NCI-H510A treated with DMSO at 0.1 percent for 48 hours (cell line): ENCODE results near the gene PLEKHG4B.
"Not testable (repeated sequence)": the region's sequence is repeated elsewhere in the genome, so short reads cannot be mapped to it uniquely, and the experiment has no call there.

Experiments used
- DNase-seq: peaks from one replicate; lab custom pipeline; 2025; lab: John Stamatoyannopoulos, UW

Gene PLEKHG4B

GRCh38 chr5:91556-92263 is at the start of gene PLEKHG4B:
PLEKHG4B (plus strand) TSS chr5:92168; CDS start chr5:92232, 64 bp downstream.
- peak; percentile 99 for DNase-seq

GRCh38 chr5:42250-42649 is 49.7 kb upstream of the PLEKHG4B start:
- no peak for DNase-seq

GRCh38 chr5:48192-48591 is 43.8 kb upstream of the PLEKHG4B start:
- DNase-seq: peak; percentile 94

GRCh38 chr5:49530-49929 is 42.4 kb upstream of the PLEKHG4B start:
- DNase-seq: not testable (repeated sequence)

GRCh38 chr5:49953-50544 is 41.9 kb upstream of the PLEKHG4B start:
- DNase-seq: no peak

- no peak for DNase-seq
These were observed 41.1 kb upstream of the PLEKHG4B start for GRCh38 chr5:50724-51499.

- DNase-seq: no peak
These were observed 40.5 kb upstream of the PLEKHG4B start for GRCh38 chr5:51500-51823.

- peak; percentile 99 for DNase-seq
These were observed 38.4 kb upstream of the PLEKHG4B start for GRCh38 chr5:53381-54174.

GRCh38 chr5:54175-54730 is 37.7 kb upstream of the PLEKHG4B start:
- DNase-seq: no peak

- DNase-seq: peak; percentile 72
These were observed 36.9 kb upstream of the PLEKHG4B start for GRCh38 chr5:54876-55569.

- DNase-seq: peak; percentile 65
These were observed 35.2 kb upstream of the PLEKHG4B start for GRCh38 chr5:56561-57290.

- DNase-seq: not testable (repeated sequence)
These were observed 31.7 kb upstream of the PLEKHG4B start for GRCh38 chr5:60250-60649.

GRCh38 chr5:70440-70839 is 21.5 kb upstream of the PLEKHG4B start:
- no peak for DNase-seq

- DNase-seq: not testable (repeated sequence)
These were observed 19.4 kb upstream of the PLEKHG4B start for GRCh38 chr5:72316-73180.

GRCh38 chr5:73181-73447 is 18.9 kb upstream of the PLEKHG4B start:
- DNase-seq: not testable (repeated sequence)

- no peak for DNase-seq
These were observed 18.0 kb upstream of the PLEKHG4B start for GRCh38 chr5:73768-74502.

- DNase-seq: no peak
These were observed 17.4 kb upstream of the PLEKHG4B start for GRCh38 chr5:74503-75109.
